Middle frontal gyrus (tissue), 1 donor: ENCODE data around the gene DDIT3.
"Not testable (repeated sequence)": the region's sequence is repeated elsewhere in the genome, so short reads cannot be mapped to it uniquely, and the experiment has no call there.

ENCODE experiments used
- DNase-seq: peaks from one replicate; pipeline ENCODE4 v3.0.0-alpha.2; 2015; ENCODE audit warnings: low spot score; ENCODE audit errors: extremely low spot score

DDIT3 gene, protein sequence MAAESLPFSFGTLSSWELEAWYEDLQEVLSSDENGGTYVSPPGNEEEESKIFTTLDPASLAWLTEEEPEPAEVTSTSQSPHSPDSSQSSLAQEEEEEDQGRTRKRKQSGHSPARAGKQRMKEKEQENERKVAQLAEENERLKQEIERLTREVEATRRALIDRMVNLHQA

DNA sequence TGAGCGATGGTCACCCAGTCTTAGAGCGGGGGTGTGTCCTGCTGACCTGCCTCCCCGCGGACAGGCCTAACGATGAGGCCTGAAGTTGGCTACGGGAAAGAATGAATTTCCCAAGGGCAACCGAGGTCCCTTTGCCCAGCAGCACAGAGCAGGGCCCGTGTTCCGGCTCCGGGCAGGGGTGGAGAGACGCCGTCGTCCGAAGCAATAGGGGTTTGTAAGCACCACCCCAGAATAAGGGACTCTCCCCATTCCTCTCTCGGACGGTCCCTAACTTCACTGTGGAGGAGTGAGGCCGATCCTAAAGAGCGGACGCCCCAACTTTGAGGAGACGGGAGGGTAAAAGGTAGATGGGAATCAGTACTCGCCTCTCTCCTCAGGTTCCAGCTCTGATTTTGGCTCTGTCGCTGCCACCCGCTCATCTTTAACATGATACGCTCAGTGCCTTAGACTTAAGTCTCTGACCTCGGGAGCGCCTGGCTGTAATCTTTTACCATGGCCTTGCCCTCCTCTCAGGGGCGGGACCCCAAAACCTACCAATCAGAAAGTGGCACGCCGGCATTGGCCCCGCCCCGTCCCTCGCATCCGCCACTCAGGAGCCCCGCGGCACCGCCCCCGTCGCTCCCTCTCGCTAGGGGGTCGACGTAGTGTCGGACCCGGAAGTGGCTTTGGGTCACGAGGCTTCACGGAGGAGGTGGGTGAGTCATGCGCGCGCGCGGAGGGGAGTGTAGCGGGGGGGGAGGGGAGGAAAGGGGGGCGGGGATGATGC, at the start of gene DDIT3:
Gene DDIT3, minus strand, starts transcription at position 462 of the 766 bp plus-strand sequence. CDS start 3,108 bp downstream, outside the sequence.
- peak; percentile 97 for DNase-seq

DNA sequence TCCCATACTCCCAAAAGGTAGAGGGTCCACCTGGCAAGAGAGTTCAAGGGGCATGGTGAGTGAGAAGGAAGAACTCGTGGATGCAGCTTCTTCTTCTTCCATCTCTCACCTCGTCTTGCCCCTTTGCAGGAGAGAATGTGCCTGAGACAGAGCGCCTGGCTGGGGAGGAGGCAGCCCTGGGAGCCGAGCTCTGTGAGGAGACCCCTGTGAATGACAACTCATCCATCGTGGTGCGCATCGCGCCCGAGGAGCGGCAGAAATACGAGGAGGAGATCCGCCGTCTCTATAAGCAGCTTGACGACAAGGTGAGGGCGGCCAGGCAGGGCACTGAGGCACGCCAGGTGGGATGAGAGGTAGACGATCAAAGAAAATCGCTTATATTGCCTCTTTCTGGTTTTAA, 49.5 kb upstream of the DDIT3 start:
- no peak for DNase-seq

DNA sequence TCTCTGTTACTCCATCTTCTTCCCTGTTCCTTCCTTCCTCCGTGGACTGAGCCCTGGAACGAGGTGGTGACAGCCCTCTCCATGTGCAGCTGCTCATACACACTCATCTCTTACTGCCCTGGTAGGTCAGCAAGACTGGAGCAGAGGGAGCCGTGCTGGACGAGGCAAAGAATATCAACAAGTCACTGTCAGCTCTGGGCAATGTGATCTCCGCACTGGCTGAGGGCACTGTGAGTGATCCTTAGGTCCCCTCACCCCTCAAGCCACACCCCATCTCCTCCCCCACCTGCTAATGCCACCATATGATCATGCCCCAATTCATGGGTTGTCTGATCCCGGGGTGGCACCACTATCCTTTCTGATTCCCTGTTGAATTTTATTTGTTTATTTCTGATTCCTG, 48.5 kb upstream of the DDIT3 start:
- no peak for DNase-seq

DNA sequence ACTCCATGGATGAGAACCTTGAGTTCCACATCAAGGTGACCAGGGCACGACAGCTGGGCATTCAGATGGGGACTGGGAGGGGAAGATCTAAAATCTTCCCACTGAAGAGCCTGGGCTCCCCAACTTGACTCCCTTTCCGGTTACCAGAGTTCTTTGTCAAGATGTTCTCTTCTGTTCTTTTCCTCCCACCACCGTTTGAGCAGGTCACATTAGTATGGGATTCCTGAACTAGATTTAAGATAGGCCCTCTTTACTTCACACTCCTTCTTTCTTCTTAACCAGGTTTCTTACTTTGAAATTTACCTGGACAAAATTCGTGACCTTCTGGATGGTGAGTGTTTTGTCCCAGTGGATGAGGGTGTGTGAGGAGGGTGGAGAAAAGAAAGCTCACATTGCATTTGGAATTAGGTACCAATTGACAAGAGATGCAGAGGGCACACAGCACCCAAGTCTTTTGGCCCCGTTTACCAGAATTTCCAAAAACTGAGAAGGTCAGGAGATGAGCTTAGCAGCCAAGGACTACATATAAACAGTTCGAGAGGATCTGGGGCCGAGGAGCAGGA, 43.9 kb upstream of the DDIT3 start:
- DNase-seq: no peak

DNA sequence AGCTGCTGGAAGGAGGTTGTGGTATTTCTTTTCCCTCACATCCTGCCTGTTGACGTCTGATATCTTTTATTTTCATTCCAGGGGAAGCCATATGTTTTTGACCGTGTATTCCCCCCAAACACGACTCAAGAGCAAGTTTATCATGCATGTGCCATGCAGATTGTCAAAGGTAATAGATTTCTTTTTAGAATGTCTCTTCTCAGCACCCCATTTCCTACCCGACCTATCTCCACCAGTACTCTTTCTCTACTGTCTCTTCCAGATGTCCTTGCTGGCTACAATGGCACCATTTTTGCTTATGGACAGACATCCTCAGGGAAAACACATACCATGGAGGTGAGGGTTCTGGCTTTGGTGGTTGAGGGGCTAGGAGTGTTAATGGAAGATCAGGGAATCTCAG, 43.0 kb upstream of the DDIT3 start:
- no peak for DNase-seq

DNA sequence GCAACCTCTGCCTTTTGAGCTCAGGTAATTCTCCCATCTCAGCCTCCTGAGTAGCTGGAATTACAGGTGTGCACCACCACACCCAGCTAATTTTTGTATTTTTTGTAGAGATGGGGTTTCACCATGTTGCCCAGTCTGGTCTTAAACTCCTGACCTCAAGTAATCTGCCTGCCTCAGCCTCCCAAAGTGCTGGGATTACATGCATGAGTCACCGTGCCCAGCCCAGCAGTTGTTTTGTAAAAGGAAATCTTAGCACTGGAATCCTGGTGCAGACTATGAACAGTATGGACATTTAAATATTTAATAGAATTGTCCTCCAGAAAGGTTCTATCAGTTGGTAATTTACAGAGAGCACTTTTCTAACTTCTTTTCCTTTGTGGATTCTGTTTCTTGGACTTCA, 40.8 kb upstream of the DDIT3 start:
- not testable (repeated sequence) for DNase-seq

DNA sequence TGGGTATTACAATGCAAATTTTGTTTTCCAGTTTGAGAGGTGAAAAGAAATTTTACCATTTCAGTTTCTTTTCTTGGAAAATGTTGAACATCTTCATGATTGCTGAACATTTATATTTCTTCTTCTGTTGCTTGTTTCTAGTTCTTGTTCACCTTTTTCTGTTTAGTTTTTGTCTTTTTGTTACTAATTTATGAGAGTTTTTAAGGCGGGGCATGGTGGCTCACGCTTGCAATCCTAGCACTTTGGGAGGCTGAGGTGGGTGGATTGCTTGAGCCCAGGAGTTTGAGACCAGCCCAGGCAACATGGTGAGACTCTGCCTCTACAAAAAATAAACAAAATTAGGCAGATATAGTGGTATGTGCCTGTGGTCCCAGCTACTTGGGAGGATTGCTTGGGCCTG, 40.2 kb upstream of the DDIT3 start:
- DNase-seq: no peak

DNA sequence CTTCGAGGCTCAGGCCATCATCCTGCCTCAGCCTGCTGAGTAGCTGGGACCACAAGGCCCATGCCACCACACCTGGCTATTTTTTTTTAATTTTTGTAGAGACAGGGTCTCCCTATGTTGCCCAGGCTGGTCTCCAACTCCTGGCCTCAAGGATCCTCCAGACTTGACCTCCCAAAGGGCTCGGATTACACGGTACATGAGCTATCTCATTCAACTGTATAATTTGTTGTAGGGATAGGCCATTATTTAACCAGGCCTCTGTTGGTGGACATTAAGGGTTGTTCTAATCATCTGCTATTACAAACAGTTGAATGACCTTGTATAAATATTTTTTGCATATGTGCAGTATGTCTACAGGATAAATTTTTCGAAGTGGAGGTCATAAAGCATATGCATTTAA, 38.5 kb upstream of the DDIT3 start:
- DNase-seq: no peak

DNA sequence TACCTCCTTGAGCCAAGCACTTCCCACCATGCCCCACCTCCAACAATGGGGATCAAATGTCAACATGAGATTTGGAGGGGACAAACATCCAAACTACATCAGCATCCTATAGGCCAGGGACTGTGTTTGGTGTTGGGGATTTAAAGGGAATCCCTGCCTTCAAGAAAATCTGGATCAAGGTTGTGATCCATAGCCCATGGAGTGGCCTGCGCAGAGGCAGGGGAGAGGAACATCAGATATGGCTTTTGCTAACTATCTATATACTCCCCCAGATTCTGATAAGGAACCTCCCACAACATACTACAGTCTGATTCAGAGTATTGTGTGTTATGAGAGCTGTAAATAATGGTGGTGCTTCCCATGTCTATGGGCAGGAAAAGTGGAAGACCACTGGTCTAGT, 34.6 kb upstream of the DDIT3 start:
- no peak for DNase-seq

DNA sequence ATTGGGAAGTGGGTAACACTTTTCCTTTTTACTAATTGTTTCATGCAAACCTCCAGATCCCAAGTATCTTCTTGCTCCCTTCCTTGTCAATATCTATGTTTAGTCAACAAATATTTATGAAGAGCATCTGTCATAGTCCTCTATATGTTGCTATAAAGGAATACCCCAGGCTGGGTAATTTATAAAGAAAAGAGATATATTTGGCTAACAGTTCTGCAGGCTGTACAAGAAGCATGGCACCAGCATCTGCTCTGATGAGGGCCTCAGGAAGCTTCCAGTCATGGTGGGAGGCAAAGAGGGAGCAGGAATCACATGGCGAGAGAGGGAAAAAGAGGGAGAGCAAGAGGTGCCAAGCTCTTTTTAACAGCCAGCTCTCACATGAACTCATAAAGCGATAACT, 34.1 kb upstream of the DDIT3 start:
- DNase-seq: no peak

DNA sequence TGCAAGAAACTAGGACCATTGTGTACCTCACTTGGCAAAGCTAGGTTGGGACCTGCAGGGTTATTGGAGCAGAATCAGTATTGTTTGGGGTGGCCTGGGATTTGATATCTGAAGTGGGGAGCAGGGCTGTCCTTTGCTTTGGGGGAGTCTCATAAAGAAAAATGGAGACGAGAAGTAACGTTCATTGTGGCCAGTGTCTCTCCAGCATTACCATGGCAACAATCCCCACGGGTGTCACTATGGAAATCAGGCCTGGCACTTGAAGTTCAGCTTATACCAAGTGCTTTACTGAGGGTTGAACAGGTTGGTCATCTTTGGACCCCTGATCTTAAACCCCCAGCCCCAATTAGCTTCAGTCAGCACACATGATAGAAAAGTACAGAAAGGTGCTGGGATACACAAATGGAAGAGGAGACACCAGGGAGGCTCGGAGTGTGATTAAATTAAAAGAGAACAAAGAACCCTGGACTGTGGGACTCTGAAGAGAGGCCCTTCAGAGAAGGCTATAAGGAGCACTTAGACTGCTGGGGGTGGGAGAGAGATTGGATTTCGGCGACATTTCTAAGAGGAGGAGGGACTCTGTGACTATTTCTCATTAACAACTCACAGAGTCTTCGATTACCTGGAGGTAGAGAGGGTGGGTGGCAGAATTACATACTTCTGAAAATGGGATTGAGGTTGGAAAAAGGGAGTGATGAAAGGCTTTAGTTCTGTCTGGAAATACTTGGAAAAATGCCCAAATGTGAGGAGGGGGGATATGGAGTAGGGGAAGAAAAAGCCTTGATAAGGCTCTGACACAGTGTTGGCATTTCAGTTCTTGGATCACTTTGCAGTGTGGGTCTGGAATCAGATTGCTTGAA, 33.3 kb upstream of the DDIT3 start:
- no peak for DNase-seq

DNA sequence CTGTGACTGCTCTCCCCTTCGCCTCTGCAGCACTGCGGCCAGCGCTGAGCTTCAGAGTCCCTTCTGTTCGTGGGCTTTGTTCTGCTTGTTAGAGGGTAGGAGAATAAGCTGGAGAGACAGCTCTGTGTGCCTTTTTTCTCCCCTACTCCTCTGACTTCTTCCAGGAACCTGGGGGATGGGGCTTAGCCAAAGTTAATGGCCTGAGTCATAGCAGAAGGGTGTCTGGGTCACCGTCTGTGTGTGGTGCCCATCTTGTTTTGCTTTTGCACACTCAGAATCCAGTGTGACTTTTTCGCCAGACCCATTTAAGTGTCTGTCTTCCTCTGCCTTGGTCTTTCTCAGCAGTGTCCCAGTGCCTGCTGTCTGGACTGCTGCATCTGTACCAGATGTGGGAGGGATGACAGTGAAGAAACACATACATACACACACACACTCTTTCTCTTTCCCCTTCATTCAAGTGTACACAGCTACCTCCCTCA, 32.6 kb upstream of the DDIT3 start:
- no peak for DNase-seq

DNA sequence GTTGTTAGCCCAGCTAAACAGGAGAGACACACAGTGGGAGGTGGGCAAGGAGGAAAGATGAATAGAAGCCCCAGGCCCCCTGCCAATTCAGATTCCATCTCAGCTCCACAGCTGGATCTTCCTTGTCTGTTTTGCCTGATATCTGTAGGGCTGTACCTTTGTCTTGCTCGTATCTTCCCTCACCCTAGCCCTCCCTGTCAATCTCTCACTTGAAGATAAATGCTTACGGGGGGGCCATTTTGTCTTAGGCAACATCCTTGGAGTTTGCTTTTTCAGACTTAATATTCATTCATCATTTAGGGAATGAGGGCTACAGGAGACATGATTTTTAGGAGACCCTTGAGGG, 32.0 kb upstream of the DDIT3 start:
- DNase-seq: no peak

DNA sequence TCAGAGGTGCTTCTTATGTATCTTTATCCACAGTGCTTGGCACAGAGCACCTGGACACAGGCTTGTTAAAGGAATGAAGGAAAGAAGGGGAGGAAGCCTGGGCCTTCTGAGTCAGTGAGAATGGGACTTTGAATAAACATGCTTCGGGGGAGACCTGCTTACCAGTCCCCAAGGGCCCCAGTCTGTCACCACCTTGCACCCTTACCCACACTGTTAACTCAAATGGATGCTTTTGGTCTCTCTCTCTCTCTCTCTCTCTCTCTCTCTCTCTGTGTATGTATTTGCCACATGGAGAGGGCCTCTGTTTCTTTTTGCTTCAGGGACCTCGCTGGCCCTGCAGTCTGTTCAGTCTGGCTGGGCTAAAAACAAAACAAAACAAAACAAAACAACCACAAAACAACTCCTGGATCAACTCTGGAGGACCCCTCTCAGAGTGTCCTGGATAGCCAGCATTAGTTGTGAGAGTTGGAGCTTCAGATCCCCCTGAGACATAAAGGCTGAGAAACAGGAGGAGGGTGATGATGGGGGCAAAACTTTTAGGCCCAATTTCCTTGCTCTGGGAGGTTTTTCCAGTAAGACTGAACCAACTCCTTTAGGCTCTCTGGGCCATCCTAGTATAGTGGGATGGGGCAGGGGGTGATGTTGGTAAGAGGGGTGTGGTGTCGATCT, 31.5 kb upstream of the DDIT3 start:
- no peak for DNase-seq

DNA sequence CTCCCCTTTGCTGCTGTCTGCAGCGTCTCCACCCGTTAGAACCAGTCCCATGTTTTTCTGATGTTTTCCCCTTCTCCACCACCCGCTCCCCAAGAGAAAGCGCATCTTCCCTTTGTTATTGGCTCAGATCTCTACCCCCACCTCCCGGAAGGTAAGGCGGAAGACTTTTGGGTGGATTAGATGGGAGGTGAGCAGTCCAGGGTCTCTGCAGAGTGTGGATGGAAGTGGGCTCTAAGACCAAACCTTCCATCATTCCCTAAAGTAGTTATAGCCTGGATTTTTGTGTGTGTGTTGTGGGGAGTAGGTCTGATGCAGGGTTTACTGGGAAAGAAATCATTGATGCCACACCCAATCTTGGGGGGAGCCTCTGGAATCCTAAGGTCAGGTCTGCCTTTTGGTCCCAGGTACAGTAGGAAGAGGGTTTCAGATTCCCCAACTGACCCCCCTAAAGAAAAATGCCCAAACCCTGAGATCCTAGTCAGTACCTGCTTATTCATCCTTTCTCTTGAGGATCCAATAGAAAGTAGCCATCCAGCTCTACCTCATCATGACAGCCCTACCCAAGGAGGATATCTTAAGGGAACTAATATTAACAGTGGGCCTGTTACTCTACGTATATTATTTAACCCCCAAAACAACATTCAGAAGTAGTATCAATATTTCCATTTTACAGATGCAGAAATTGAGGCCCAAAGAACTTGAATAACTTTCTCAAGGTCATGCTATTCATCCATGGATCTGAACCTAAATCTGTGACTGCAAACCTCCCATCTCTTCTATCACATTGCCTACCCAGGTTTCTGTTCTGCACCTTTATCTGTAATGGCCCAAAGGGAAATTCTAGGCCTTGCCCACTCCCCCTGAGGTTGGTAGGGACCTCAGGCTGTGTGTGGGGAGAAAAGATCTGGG, 30.6 kb upstream of the DDIT3 start:
- no peak for DNase-seq

DNA sequence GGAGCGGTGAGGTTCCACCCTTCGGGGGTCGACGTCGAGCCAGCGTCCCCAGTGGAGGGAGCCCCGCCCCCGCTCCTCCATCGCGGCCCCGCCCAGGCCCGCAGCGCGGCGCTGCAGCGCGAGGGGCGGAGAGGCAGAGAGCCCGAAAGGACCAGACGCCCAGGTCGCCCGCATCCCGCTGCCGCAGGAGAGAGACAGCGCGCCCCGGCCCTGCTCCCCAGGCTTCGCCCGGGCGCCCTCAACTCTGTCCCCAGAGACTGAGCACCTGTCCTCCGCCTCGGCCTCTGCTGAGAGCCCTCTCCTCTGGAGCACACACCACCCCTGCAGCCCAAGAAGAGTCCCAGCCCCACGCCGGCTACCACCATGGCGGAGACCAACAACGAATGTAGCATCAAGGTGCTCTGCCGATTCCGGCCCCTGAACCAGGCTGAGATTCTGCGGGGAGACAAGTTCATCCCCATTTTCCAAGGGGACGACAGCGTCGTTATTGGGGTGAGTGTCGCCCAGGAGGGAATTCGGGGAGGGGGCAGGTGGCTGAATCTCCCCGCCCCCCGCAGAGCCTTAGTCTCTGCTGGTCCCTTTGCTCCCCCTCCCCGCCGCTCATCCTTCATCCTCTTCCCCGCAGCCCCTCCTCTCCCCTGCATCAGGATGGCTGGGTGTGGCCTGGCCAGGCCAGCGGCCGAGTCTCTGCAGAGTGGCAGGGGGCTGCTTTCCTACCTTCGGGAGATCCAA, 29.8 kb upstream of the DDIT3 start, which contains the start of gene KIF5A:
Gene KIF5A, plus strand, starts transcription at position 136 of the 732 bp plus-strand sequence. Its CDS starts 228 bp downstream, at position 364.
- DNase-seq: peak; percentile 42

DNA sequence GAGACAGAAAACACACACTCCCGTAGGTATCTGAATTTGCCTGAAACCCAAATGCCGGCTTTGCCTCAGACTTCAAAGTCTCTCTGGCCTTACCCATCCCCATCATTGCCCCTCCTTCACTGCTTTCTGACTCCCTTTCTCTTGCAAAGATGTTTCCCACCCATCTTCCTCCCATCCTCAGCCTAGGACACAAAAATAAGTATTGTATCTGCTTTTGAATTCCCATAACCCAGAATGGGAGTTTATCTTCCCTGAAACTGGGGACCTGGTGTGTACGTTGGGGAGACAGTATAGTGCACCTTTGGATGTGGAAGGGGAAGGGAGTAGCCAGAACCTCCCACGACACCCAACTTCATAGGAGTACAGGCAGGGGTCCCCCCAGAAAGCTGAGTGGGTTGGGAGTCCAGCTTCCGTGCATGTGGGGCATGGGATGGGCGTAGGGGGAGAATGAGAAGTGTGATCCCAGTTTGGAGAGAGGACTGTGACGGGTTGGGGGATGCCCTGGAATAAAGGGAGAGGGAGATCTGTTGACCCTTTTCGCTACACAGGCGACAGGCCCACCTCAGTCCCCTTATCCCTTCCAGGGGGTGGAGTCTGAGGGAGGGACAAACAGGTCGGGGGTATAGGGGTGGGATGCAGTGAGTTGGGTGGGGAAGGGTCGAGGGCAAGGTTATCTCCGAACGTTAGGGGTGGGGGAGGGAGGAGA, 29.0 kb upstream of the DDIT3 start:
- DNase-seq: no peak

DNA sequence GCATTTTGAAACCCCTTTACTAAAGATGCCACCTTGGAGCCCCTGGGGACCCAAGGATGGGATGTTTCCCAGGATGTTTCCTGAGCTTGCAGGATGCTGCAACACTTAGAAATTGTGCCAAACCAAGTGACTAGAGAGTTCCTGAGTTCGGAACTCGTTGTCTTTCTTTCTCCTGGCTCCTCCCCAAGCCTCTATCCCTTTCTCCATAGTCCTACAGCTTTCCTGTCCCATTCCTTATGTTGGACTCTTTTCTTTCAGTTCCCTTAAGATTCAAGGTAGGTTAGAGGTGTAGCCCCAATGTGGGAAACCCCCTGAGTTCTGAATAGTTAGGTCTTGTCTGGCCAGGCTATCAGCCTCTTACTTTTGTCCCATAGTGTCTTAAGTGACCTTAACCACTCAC, 28.2 kb upstream of the DDIT3 start:
- no peak for DNase-seq

DNA sequence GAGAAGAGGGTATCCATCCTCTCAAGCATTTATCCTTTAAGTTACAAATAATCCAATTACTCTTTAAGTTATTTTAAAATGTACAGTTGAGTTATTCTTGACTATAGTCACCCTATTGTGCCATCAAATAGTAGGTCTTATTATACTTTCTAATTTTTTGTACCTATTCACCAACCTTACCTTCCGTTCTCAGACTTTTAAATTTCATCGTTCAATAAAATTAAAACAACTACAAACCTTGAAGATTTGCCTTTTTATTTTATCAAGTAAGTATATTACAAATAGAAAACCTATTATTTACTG, 27.6 kb upstream of the DDIT3 start:
- DNase-seq: no peak
